H9 (cell line): Measurements from ENCODE around the gene RPS6KA4. TPM values are rescaled to one million over a fixed set of nuclear protein-coding genes. Genes with fewer than 3 reads are reported as not detected.
A peak's percentile ranks its signal among the peaks of the same experiment; 100 is the strongest.
"Not testable (repeated sequence)": the region's sequence is repeated elsewhere in the genome, so short reads cannot be mapped to it uniquely, and the experiment has no call there.

Source experiments
- DNase-seq: peaks from one replicate; pipeline ENCODE4 v3.0.0-alpha.2; 2017
- H2AFZ ChIP-seq: one replicate; pipeline ENCODE4 v1.6.1; 2013; ENCODE audit warnings: mild to moderate bottlenecking, low read length, control low read depth, moderate library complexity
- H2AK5ac ChIP-seq: 2 replicates; pipeline ENCODE4 v1.6.1; 2013; ENCODE audit warnings: low read length, control low read depth, mixed read lengths; ENCODE audit not compliant: insufficient read length
- H2BK120ac ChIP-seq: one replicate; pipeline ENCODE4 v1.6.1; 2013; ENCODE audit warnings: low read depth, mild to moderate bottlenecking, low read length, control low read depth, inconsistent platforms; ENCODE audit not compliant: poor library complexity, severe bottlenecking
- H2BK12ac ChIP-seq: 2 replicates; pipeline ENCODE4 v1.6.1; 2013; ENCODE audit warnings: low read length, control low read depth, mixed read lengths, low read depth; ENCODE audit not compliant: insufficient read length
- H2BK15ac ChIP-seq: 2 replicates; pipeline ENCODE4 v1.6.1; 2013; ENCODE audit warnings: low read depth, low read length, control low read depth
- H2BK20ac ChIP-seq: one replicate; pipeline ENCODE4 v1.6.1; 2013; ENCODE audit warnings: low read depth, mild to moderate bottlenecking, low read length, control low read depth, inconsistent platforms; ENCODE audit not compliant: poor library complexity, severe bottlenecking
- H2BK5ac ChIP-seq: 2 replicates; pipeline ENCODE4 v1.6.1; 2013; ENCODE audit warnings: low read length, control low read depth, mixed read lengths; ENCODE audit not compliant: insufficient read length
- H3K14ac ChIP-seq: 2 replicates; pipeline ENCODE4 v1.6.1; 2013; ENCODE audit warnings: low read length, control low read depth; ENCODE audit not compliant: insufficient read depth
- H3K18ac ChIP-seq: 2 replicates; pipeline ENCODE4 v1.6.1; 2013; ENCODE audit warnings: low read depth, mild to moderate bottlenecking, mixed read lengths, low read length, control low read depth; ENCODE audit not compliant: insufficient read length
- H3K23ac ChIP-seq: 2 replicates; pipeline ENCODE4 v1.6.1; 2013; ENCODE audit warnings: low read length, control low read depth, mixed read lengths, low read depth; ENCODE audit not compliant: insufficient read length
- H3K23me2 ChIP-seq: 2 replicates; pipeline ENCODE4 v1.6.1; 2013; ENCODE audit warnings: low read depth, mild to moderate bottlenecking, mixed read lengths, low read length, control low read depth; ENCODE audit not compliant: insufficient read length, poor library complexity, severe bottlenecking
- H3K27ac ChIP-seq: 2 replicates; pipeline ENCODE4 v1.5.1; 2013; ENCODE audit warnings: low read length, control low read depth, mixed read lengths, low read depth; ENCODE audit not compliant: insufficient read length
- H3K27me3 ChIP-seq: 2 replicates; pipeline ENCODE4 v1.6.1; 2013; ENCODE audit warnings: low read length, control low read depth, inconsistent platforms; ENCODE audit not compliant: insufficient read depth
- H3K4ac ChIP-seq: 2 replicates; pipeline ENCODE4 v1.6.1; 2013; ENCODE audit warnings: low read depth, mild to moderate bottlenecking, control low read depth, inconsistent platforms, low read length, moderate library complexity
- H3K4me1 ChIP-seq: 2 replicates; pipeline ENCODE4 v1.6.1; 2013; ENCODE audit warnings: low read length, control low read depth, inconsistent platforms; ENCODE audit not compliant: insufficient read depth
- H3K4me2 ChIP-seq: 2 replicates; pipeline ENCODE4 v1.6.1; 2013; ENCODE audit warnings: low read length, control low read depth, mixed read lengths; ENCODE audit not compliant: insufficient read length, insufficient read depth
- H3K56ac ChIP-seq: 2 replicates; pipeline ENCODE4 v1.6.1; 2013; ENCODE audit warnings: low read depth, mild to moderate bottlenecking, mixed read lengths, low read length, control low read depth; ENCODE audit not compliant: insufficient read length
- H3K79me1 ChIP-seq: 2 replicates; pipeline ENCODE4 v1.6.1; 2013; ENCODE audit warnings: low read depth, mild to moderate bottlenecking, moderate library complexity, low read length, control low read depth, inconsistent platforms; ENCODE audit not compliant: insufficient read depth, poor library complexity, severe bottlenecking
- H3K79me2 ChIP-seq: 2 replicates; pipeline ENCODE4 v1.6.1; 2013; ENCODE audit warnings: low read length, control low read depth, inconsistent platforms; ENCODE audit not compliant: insufficient read depth
- H3K9ac ChIP-seq: 2 replicates; pipeline ENCODE4 v1.6.1; 2013; ENCODE audit warnings: low read length, control low read depth, mixed read lengths; ENCODE audit not compliant: insufficient read length; ENCODE audit errors: extremely low read depth
- H3K9me3 ChIP-seq: one replicate; pipeline ENCODE4 v1.6.1; 2013; ENCODE audit warnings: low read depth, low read length, inconsistent platforms; ENCODE audit not compliant: control insufficient read depth
- H3T11ph ChIP-seq: one replicate; pipeline ENCODE4 v1.6.1; 2013; ENCODE audit warnings: mild to moderate bottlenecking, low read length, control low read depth, inconsistent platforms
- H4K20me1 ChIP-seq: one replicate; pipeline ENCODE4 v1.6.1; 2013; ENCODE audit not compliant: control insufficient read depth, insufficient read length, insufficient read depth
- H4K5ac ChIP-seq: 2 replicates; pipeline ENCODE4 v1.6.1; 2013; ENCODE audit warnings: low read depth, mild to moderate bottlenecking, mixed read lengths, low read length, control low read depth; ENCODE audit not compliant: insufficient read length
- H4K8ac ChIP-seq: replicated peaks from 2 replicates; pipeline ENCODE4 v1.6.1; 2013; ENCODE audit warnings: low read length, control low read depth, mixed read lengths, low read depth; ENCODE audit not compliant: insufficient read length
- H4K91ac ChIP-seq: 2 replicates; pipeline ENCODE4 v1.6.1; 2013; ENCODE audit warnings: low read depth, mild to moderate bottlenecking, moderate library complexity, mixed read lengths, low read length, control low read depth; ENCODE audit not compliant: insufficient read length
- H3K27ac Mint-ChIP-seq, 3 experiments: 2 replicates in 2 of 3; 3 replicates in 1 of 3; pipeline ENCODE4 v1.8.0; 2020 to 2021; ENCODE audit warnings: mixed read lengths in 3 of 3, mild to moderate bottlenecking in 1 of 3, moderate library complexity in 1 of 3
- H3K27me3 Mint-ChIP-seq: 2 replicates; pipeline ENCODE4 v1.8.0; 2021; ENCODE audit warnings: low read depth, mild to moderate bottlenecking, moderate library complexity, mixed read lengths
- H3K36me3 Mint-ChIP-seq, 3 experiments: 2 replicates in 2 of 3; 3 replicates in 1 of 3; pipeline ENCODE4 v1.8.0; 2020 to 2021; ENCODE audit warnings: low read depth in 3 of 3, mixed read lengths in 3 of 3; ENCODE audit not compliant: insufficient read depth in 1 of 3
- H3K4me1 Mint-ChIP-seq, 2 experiments: 2 replicates each; pipeline ENCODE4 v1.8.0; 2020; ENCODE audit warnings: mixed read lengths in 2 of 2
- H3K4me3 Mint-ChIP-seq, 2 experiments: 2 replicates in 1 of 2; 3 replicates in 1 of 2; pipeline ENCODE4 v1.8.0; 2020 to 2021; ENCODE audit warnings: mild to moderate bottlenecking in 2 of 2, mixed read lengths in 2 of 2, moderate library complexity in 1 of 2
- H3K9me3 Mint-ChIP-seq, 2 experiments: 2 replicates in 1 of 2; 3 replicates in 1 of 2; pipeline ENCODE4 v1.8.0; 2020; ENCODE audit warnings: mild to moderate bottlenecking in 2 of 2, mixed read lengths in 2 of 2, moderate library complexity in 1 of 2
- CTCF ChIP-seq: fragments of 200-600 bp; sonication (generic); conservative IDR thresholded peaks from 3 replicates; pipeline ENCODE4 v1.8.0; 2021; ENCODE audit warnings: antibody characterized with exemption, mild to moderate bottlenecking
- WGBS: extraction: QIAGEN DNeasy Blood & Tissue Kit; methylation state at CpG from one replicate; pipeline ENCODE4 v1.1.7; 2013; ENCODE audit warnings: missing lambda C conversion rate, low lambda C conversion rate, mixed read lengths; ENCODE audit not compliant: insufficient read length; ENCODE audit errors: extremely low coverage; 5-methylcytosine and 5-hydroxymethylcytosine counted together
- total RNA-seq: library from RNA; stranded (reverse); gene quantifications from 2 replicates; pipeline ENCODE4 v1.2.1, GENCODE V29; 2021

Gene RPS6KA4
- total RNA-seq, 1 experiment from 2014 or later: 10.8 TPM

GRCh38 chr11:64323373-64323772 is 35.6 kb upstream of the RPS6KA4 start:
- H2BK12ac ChIP-seq: no peak overlapping the region
- no peak overlapping the region for H3K4me2 ChIP-seq
- Mint-ChIP-seq H3K4me1 (peaks cover 21 to 28% of the 10 kb centered on the region in 2 experiments), H3K27ac (peak overlapping the region; percentile 84 to 94 (median 90); a peak in 4 of 7 replicates), H3K27me3 (no peaks in the 10 kb centered on the region), H3K36me3 (peaks cover 9 to 22% (median 19%) of the 10 kb centered on the region in 3 experiments; a peak in 6 of 7 replicates), H3K9me3 (no peaks in the 10 kb centered on the region), H3K4me3 (no peak overlapping the region)
- TF ChIP-seq CTCF: no peak
- no peaks in the 10 kb centered on the region for H3K79me2 ChIP-seq
- no peaks in the 10 kb centered on the region for H3K23me2 ChIP-seq
- no peak overlapping the region for H4K91ac ChIP-seq
- no peak overlapping the region for H2BK5ac ChIP-seq
- H2AFZ ChIP-seq: no peak overlapping the region
- no peak overlapping the region for H3K9ac ChIP-seq
- H2BK15ac ChIP-seq: no peak overlapping the region
- H2AK5ac ChIP-seq: no peak overlapping the region
- H3K27ac ChIP-seq: no peak overlapping the region
- no peak overlapping the region for H4K5ac ChIP-seq
- peaks cover 2% of the 10 kb centered on the region for H4K20me1 ChIP-seq
- no peak overlapping the region for H4K8ac ChIP-seq
- no peak overlapping the region for H3K18ac ChIP-seq
- H3T11ph ChIP-seq: no peak overlapping the region
- no peaks in the 10 kb centered on the region for H3K27me3 ChIP-seq
- no peak overlapping the region for H3K4ac ChIP-seq
- H2BK120ac ChIP-seq: no peak overlapping the region
- H3K79me1 ChIP-seq: no peaks in the 10 kb centered on the region
- no peaks in the 10 kb centered on the region; the same call in 1 of the 2 replicates for H3K4me1 ChIP-seq
- H3K14ac ChIP-seq: peak overlapping the region; percentile 41; the same call in 1 of the 2 replicates
- no peak overlapping the region for H3K23ac ChIP-seq
- no peaks in the 10 kb centered on the region for H3K9me3 ChIP-seq
- WGBS: no CpG with 5 or more reads among the region's 5 CpGs
- no peak overlapping the region for H3K56ac ChIP-seq
- DNase-seq: no peak
- H2BK20ac ChIP-seq: no peak overlapping the region

GRCh38 chr11:64323984-64324383 is 35.0 kb upstream of the RPS6KA4 start:
- not testable (repeated sequence) for H3K27ac ChIP-seq, H3K9me3 Mint-ChIP-seq, H3K27me3 ChIP-seq, H3K23ac ChIP-seq, H3K79me1 ChIP-seq, H3K9me3 ChIP-seq, H2AFZ ChIP-seq, H3K18ac ChIP-seq, H4K8ac ChIP-seq, H3K4ac ChIP-seq, H2BK120ac ChIP-seq, H2BK20ac ChIP-seq, H2BK12ac ChIP-seq, DNase-seq, H4K91ac ChIP-seq, H4K5ac ChIP-seq, H3K23me2 ChIP-seq, H3K4me3 Mint-ChIP-seq, H2AK5ac ChIP-seq, H3K14ac ChIP-seq, H3K56ac ChIP-seq, H3K9ac ChIP-seq, H3T11ph ChIP-seq, H3K27me3 Mint-ChIP-seq, H3K4me2 ChIP-seq, H3K4me1 ChIP-seq, H3K79me2 ChIP-seq, H2BK15ac ChIP-seq, H2BK5ac ChIP-seq, H4K20me1 ChIP-seq
- Mint-ChIP-seq H3K4me1 (peaks cover 19 to 26% of the 10 kb centered on the region in 2 experiments), H3K27ac (peak overlapping the region; percentile 45 to 94 (median 90); a peak in 4 of 7 replicates), H3K36me3 (peaks cover 9 to 22% (median 19%) of the 10 kb centered on the region in 3 experiments; a peak in 6 of 7 replicates)
- WGBS: no CpG with 5 or more reads among the region's 4 CpGs
